ENCODE results near the gene POPDC2.
A peak's percentile ranks its signal among the peaks of the same experiment; 100 is the strongest.
"Not testable (repeated sequence)": the region's sequence is repeated elsewhere in the genome, so short reads cannot be mapped to it uniquely, and the experiment has no call there.

Gene POPDC2

GRCh38 chr3:119608405-119609000, 51.9 kb downstream of the POPDC2 start:
- H3K27ac Mint-ChIP-seq: peak overlapping the region; percentile 10
- H3K36me3 Mint-ChIP-seq (ENCODE audit: low read depth): no peaks in the 10 kb centered on the region
- intact Hi-C loops (cut with micrococcal nuclease): no loop called here
- H3K27me3 Mint-ChIP-seq: peaks cover 5% of the 10 kb centered on the region
- H3K4me3 Mint-ChIP-seq: no peak overlapping the region
- no peaks in the 10 kb centered on the region for H3K4me1 Mint-ChIP-seq (ENCODE audit: low read depth)
- H3K9me3 Mint-ChIP-seq: no peaks in the 10 kb centered on the region

GRCh38 chr3:119604878-119605277, 55.5 kb downstream of the POPDC2 start:
- H3K27me3 Mint-ChIP-seq: peaks cover 5% of the 10 kb centered on the region
- no peaks in the 10 kb centered on the region for H3K9me3 Mint-ChIP-seq
- no peak overlapping the region for H3K27ac Mint-ChIP-seq
- H3K4me3 Mint-ChIP-seq: no peak overlapping the region
- intact Hi-C loops (cut with micrococcal nuclease): loop anchor here (5.0 kb wide), 1 partner anchor 52 kb away; no protein-coding TSS in a partner anchor
- peaks cover 30% of the 10 kb centered on the region for H3K4me1 Mint-ChIP-seq (ENCODE audit: low read depth)
- no peaks in the 10 kb centered on the region for H3K36me3 Mint-ChIP-seq (ENCODE audit: low read depth)

- peaks cover 46% of the 10 kb centered on the region for H3K4me1 Mint-ChIP-seq (ENCODE audit: low read depth)
- H3K4me3 Mint-ChIP-seq: no peak overlapping the region
- no peaks in the 10 kb centered on the region for H3K27me3 Mint-ChIP-seq
- H3K27ac Mint-ChIP-seq: peak overlapping the region; percentile 12
- intact Hi-C loops (cut with micrococcal nuclease): loop anchor here (5.0 kb wide), 1 partner anchor 55 kb away; no protein-coding TSS in a partner anchor
- no peaks in the 10 kb centered on the region for H3K36me3 Mint-ChIP-seq (ENCODE audit: low read depth)
- no peaks in the 10 kb centered on the region for H3K9me3 Mint-ChIP-seq
Observed at GRCh38 chr3:119602676-119603075, 57.7 kb downstream of the POPDC2 start.

GRCh38 chr3:119601154-119601553, 59.2 kb downstream of the POPDC2 start:
- no peaks in the 10 kb centered on the region for H3K27me3 Mint-ChIP-seq
- H3K9me3 Mint-ChIP-seq: no peaks in the 10 kb centered on the region
- no peak overlapping the region for H3K4me3 Mint-ChIP-seq
- H3K36me3 Mint-ChIP-seq (ENCODE audit: low read depth): no peaks in the 10 kb centered on the region
- intact Hi-C loops (cut with micrococcal nuclease): loop anchor here (2.0 to 5.0 kb wide), 2 partner anchors 56 to 76 kb away; partner anchors contain the start of gene COX17
- H3K27ac Mint-ChIP-seq: no peak overlapping the region
- H3K4me1 Mint-ChIP-seq (ENCODE audit: low read depth): peaks cover 60% of the 10 kb centered on the region

- H3K4me3 Mint-ChIP-seq: no peak overlapping the region
- no peaks in the 10 kb centered on the region for H3K27me3 Mint-ChIP-seq
- peak overlapping the region; percentile 44 for H3K27ac Mint-ChIP-seq
- peaks cover 64% of the 10 kb centered on the region for H3K4me1 Mint-ChIP-seq (ENCODE audit: low read depth)
- no peaks in the 10 kb centered on the region for H3K36me3 Mint-ChIP-seq (ENCODE audit: low read depth)
- intact Hi-C loops (cut with micrococcal nuclease): loop anchor here (2.0 to 5.0 kb wide), 2 partner anchors 57 to 76 kb away; partner anchors contain the start of gene COX17
- no peaks in the 10 kb centered on the region for H3K9me3 Mint-ChIP-seq
Observed at GRCh38 chr3:119600732-119601131, 59.7 kb downstream of the POPDC2 start.

GRCh38 chr3:119599558-119600174, 60.7 kb downstream of the POPDC2 start:
- intact Hi-C loops (cut with micrococcal nuclease): loop anchor here (2.0 to 5.0 kb wide), 2 partner anchors 58 to 77 kb away; partner anchors contain the start of gene COX17
- Mint-ChIP-seq H3K27ac (peak overlapping the region; percentile 44), H3K36me3 (ENCODE audit: low read depth) (no peaks in the 10 kb centered on the region), H3K27me3 (no peaks in the 10 kb centered on the region), H3K4me1 (ENCODE audit: low read depth) (peaks cover 68% of the 10 kb centered on the region), H3K4me3 (no peak overlapping the region), H3K9me3 (no peaks in the 10 kb centered on the region)

GRCh38 chr3:119598410-119599098, 61.8 kb downstream of the POPDC2 start:
- H3K27ac Mint-ChIP-seq: peak overlapping the region; percentile 30
- no peaks in the 10 kb centered on the region for H3K27me3 Mint-ChIP-seq
- no peaks in the 10 kb centered on the region for H3K36me3 Mint-ChIP-seq (ENCODE audit: low read depth)
- no peaks in the 10 kb centered on the region for H3K9me3 Mint-ChIP-seq
- peaks cover 76% of the 10 kb centered on the region for H3K4me1 Mint-ChIP-seq (ENCODE audit: low read depth)
- H3K4me3 Mint-ChIP-seq: no peak overlapping the region
- intact Hi-C loops (cut with micrococcal nuclease): no loop called here

- Mint-ChIP-seq H3K4me3 (no peak within 1 kb of the TSS), H3K4me1 (ENCODE audit: low read depth) (peaks cover 70% of the 10 kb centered on the region), H3K9me3 (no peaks in the 10 kb centered on the region), H3K27me3 (no peaks in the 10 kb centered on the region), H3K27ac (peak within 1 kb of the TSS; percentile 30), H3K36me3 (ENCODE audit: low read depth) (no peaks in the 10 kb centered on the region)
- intact Hi-C loops (cut with micrococcal nuclease): no loop called here
Observed at GRCh38 chr3:119597548-119598288, 62.7 kb downstream of the POPDC2 start, which contains the start of gene PLA1A. Gene PLA1A (plus strand): TSS chr3:119597885. CDS start chr3:119597914, 29 bp downstream.

- Mint-ChIP-seq H3K4me1 (ENCODE audit: low read depth) (peaks cover 60% of the 10 kb centered on the region), H3K27me3 (peaks cover 2% of the 10 kb centered on the region), H3K4me3 (no peak overlapping the region), H3K9me3 (no peaks in the 10 kb centered on the region), H3K36me3 (ENCODE audit: low read depth) (no peaks in the 10 kb centered on the region), H3K27ac (peak overlapping the region; percentile 24)
- intact Hi-C loops (cut with micrococcal nuclease): no loop called here
Observed at GRCh38 chr3:119596398-119596797, 64.0 kb downstream of the POPDC2 start.

- Mint-ChIP-seq H3K27me3 (peaks cover 2% of the 10 kb centered on the region), H3K4me1 (ENCODE audit: low read depth) (peaks cover 54% of the 10 kb centered on the region), H3K9me3 (no peaks in the 10 kb centered on the region), H3K27ac (peak overlapping the region; percentile 24), H3K36me3 (ENCODE audit: low read depth) (no peaks in the 10 kb centered on the region), H3K4me3 (no peak overlapping the region)
- intact Hi-C loops (cut with micrococcal nuclease): no loop called here
Observed at GRCh38 chr3:119595639-119596334, 64.6 kb downstream of the POPDC2 start.

- H3K9me3 Mint-ChIP-seq; H3K4me3 Mint-ChIP-seq; H3K36me3 Mint-ChIP-seq (ENCODE audit: low read depth); H3K27me3 Mint-ChIP-seq; intact Hi-C loops (cut with micrococcal nuclease); H3K27ac Mint-ChIP-seq: not testable (repeated sequence)
- H3K4me1 Mint-ChIP-seq (ENCODE audit: low read depth): peaks cover 52% of the 10 kb centered on the region
Observed at GRCh38 chr3:119594929-119595328, 65.5 kb downstream of the POPDC2 start.

- Mint-ChIP-seq H3K36me3 (ENCODE audit: low read depth) (peaks cover 6% of the 10 kb centered on the region), H3K27ac (no peak overlapping the region), H3K4me1 (ENCODE audit: low read depth) (peaks cover 54% of the 10 kb centered on the region), H3K4me3 (no peak overlapping the region), H3K27me3 (peaks cover 2% of the 10 kb centered on the region), H3K9me3 (no peaks in the 10 kb centered on the region)
- intact Hi-C loops (cut with micrococcal nuclease): no loop called here
Observed at GRCh38 chr3:119594066-119594465, 66.3 kb downstream of the POPDC2 start.

- peaks cover 2% of the 10 kb centered on the region for H3K27me3 Mint-ChIP-seq
Observed at GRCh38 chr3:119592861-119593260, 67.5 kb downstream of the POPDC2 start.

More at GRCh38 chr3:119592861-119593260, 67.5 kb downstream of the POPDC2 start:
- Mint-ChIP-seq H3K9me3 (no peaks in the 10 kb centered on the region), H3K36me3 (ENCODE audit: low read depth) (peaks cover 6% of the 10 kb centered on the region), H3K4me1 (ENCODE audit: low read depth) (peaks cover 58% of the 10 kb centered on the region), H3K27ac (no peak overlapping the region), H3K4me3 (no peak overlapping the region)
- intact Hi-C loops (cut with micrococcal nuclease): no loop called here
